Activated CD4-positive, alpha-beta memory T cell treated with anti-CD3 and anti-CD28 coated beads, Interleukin-2, amount 10 ng/mL, durations not matched to agents 7 days and 5 days (primary cell): ENCODE measurements around the gene OPA1. TPM values are rescaled to one million over a fixed set of nuclear protein-coding genes. Genes with fewer than 3 reads are reported as not detected.

ENCODE experiments used
- CTCF ChIA-PET: fragments of 350-600 bp; sonication (Branson Sonifier 250); formaldehyde crosslinking; loops from one replicate; lab custom pipeline; 2021; ENCODE audit warnings: antibody characterized with exemption, inconsistent platforms; lab: Charles Lee
- POLR2A ChIA-PET: fragments of 350-600 bp; sonication (Branson Sonifier 250); formaldehyde crosslinking; loops from one replicate; lab custom pipeline; 2021; ENCODE audit warnings: antibody characterized with exemption; lab: Charles Lee
- DNase-seq: peaks from one replicate; pipeline ENCODE4 v3.0.0-alpha.2; 2020
- H3K27ac Mint-ChIP-seq: one replicate; pipeline ENCODE4 v1.8.0; 2021; ENCODE audit warnings: mild to moderate bottlenecking, mixed read lengths
- H3K27me3 Mint-ChIP-seq: one replicate; pipeline ENCODE4 v1.8.0; 2021; ENCODE audit warnings: mixed read lengths
- H3K36me3 Mint-ChIP-seq: one replicate; pipeline ENCODE4 v1.8.0; 2021; ENCODE audit warnings: low read depth, mixed read lengths
- H3K4me1 Mint-ChIP-seq: one replicate; pipeline ENCODE4 v1.8.0; 2021; ENCODE audit warnings: mixed read lengths
- H3K4me3 Mint-ChIP-seq: one replicate; pipeline ENCODE4 v1.8.0; 2021; ENCODE audit warnings: mild to moderate bottlenecking, mixed read lengths
- H3K9me3 Mint-ChIP-seq: one replicate; pipeline ENCODE4 v1.8.0; 2021; ENCODE audit warnings: mixed read lengths
- total RNA-seq, 2 experiments: library from RNA; stranded (reverse); gene quantifications; one replicate each; pipeline ENCODE4 v1.2.3, GENCODE V29; 2021

The OPA1 gene
- total RNA-seq, 2 experiments from 2014 or later: 61.0 to 66.4 TPM

- Mint-ChIP-seq H3K27me3 (no peaks in the 10 kb centered on the region), H3K9me3 (no peaks in the 10 kb centered on the region), H3K4me3 (no peak overlapping the region), H3K36me3 (peaks cover 13% of the 10 kb centered on the region), H3K27ac (no peak overlapping the region), H3K4me1 (no peaks in the 10 kb centered on the region)
- DNase-seq: no peak
- ChIA-PET POLR2A (no interaction called here), CTCF (no interaction called here)
Observed at GRCh38 chr3:193637831-193638230, 44.8 kb downstream of the OPA1 start.

DNA sequence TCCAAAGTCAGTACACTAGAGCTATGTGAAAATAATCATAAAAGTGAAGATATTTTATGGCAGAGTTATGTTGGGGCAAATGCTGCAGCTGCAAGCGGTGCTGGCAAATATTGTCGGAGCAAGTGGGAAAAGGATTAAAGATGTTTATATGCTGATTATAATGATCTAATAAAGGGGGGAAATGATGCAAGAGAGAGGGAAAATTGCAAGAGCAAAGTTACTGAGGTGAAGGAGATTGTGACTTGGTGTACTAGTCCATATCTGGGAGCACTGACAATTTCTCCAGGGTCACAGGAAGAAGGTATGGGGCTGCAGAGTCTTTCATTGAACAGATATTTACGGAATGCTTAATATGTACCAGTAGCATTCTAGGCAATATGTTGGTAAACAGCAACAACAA is 45.8 kb downstream of the OPA1 start:
- POLR2A ChIA-PET: interaction anchor here (0.9 kb wide), 1 partner anchor 12 kb away, joined by 3 read pairs; no protein-coding TSS in a partner anchor
- no peak overlapping the region for H3K4me3 Mint-ChIP-seq
- CTCF ChIA-PET: no interaction called here
- H3K9me3 Mint-ChIP-seq: no peaks in the 10 kb centered on the region
- no peaks in the 10 kb centered on the region for H3K4me1 Mint-ChIP-seq
- peaks cover 15% of the 10 kb centered on the region for H3K36me3 Mint-ChIP-seq
- no peak overlapping the region for H3K27ac Mint-ChIP-seq
- no peak for DNase-seq
- no peaks in the 10 kb centered on the region for H3K27me3 Mint-ChIP-seq

GRCh38 chr3:193640165-193640715 is 47.2 kb downstream of the OPA1 start:
- Mint-ChIP-seq H3K27me3 (no peaks in the 10 kb centered on the region), H3K36me3 (peaks cover 21% of the 10 kb centered on the region), H3K4me1 (no peaks in the 10 kb centered on the region), H3K4me3 (no peak overlapping the region), H3K27ac (no peak overlapping the region), H3K9me3 (no peaks in the 10 kb centered on the region)
- ChIA-PET POLR2A (no interaction called here), CTCF (no interaction called here)
- no peak for DNase-seq

DNA sequence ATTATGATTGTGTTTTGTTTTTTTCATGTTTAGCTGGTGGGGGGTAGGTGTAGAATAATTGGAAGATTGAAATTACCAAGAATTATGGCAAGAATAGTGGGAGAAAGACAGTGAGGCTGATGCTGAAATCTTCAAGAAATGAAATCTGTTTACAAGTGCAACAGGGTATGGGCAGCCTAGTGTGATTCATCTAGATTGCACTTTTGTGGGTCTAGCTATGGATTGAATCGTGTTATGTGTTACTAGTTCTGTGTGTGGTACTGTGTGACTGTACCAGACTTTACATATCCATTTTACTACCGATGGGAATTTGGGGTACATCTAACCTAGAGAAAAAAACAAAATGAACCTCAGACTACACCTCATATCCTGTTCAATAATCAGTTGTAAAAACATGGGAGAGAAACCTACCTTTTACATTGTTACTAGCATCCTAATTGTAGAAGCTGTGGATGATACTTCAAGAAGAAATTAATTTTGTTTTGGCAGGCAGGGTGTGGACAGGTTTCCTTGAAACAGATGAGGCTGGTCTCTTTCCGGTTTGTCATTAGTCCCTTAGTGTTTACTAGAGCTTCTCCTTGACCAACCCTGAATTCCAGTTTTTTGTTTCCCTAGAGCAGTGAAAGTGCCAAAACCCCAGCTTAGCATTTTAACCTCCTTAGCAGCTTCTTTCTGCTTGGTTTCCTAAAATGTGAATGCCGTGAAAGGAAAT is 47.9 kb downstream of the OPA1 start:
- no peak for DNase-seq
- CTCF ChIA-PET: interaction anchor here (0.7 kb wide), 1 partner anchor 9 kb away, joined by 3 read pairs; no protein-coding TSS in a partner anchor
- no peaks in the 10 kb centered on the region for H3K4me1 Mint-ChIP-seq

GRCh38 chr3:193641440-193641775 is 48.4 kb downstream of the OPA1 start:
- H3K36me3 Mint-ChIP-seq: peaks cover 27% of the 10 kb centered on the region
- no peaks in the 10 kb centered on the region for H3K9me3 Mint-ChIP-seq
- H3K4me1 Mint-ChIP-seq: no peaks in the 10 kb centered on the region
- ChIA-PET CTCF (interaction anchor here (0.7 kb wide), 1 partner anchor 8 kb away, joined by 3 read pairs; no protein-coding TSS in a partner anchor), POLR2A (interaction anchor here (1.6 kb wide), 1 partner anchor 13 kb away, joined by 4 read pairs; no protein-coding TSS in a partner anchor)
- H3K4me3 Mint-ChIP-seq: no peak overlapping the region
- no peaks in the 10 kb centered on the region for H3K27me3 Mint-ChIP-seq
- no peak for DNase-seq
- H3K27ac Mint-ChIP-seq: no peak overlapping the region

More for the DNA sequence above, 47.9 kb downstream of the OPA1 start:
- Mint-ChIP-seq H3K9me3 (no peaks in the 10 kb centered on the region), H3K4me3 (no peak overlapping the region), H3K36me3 (peaks cover 25% of the 10 kb centered on the region), H3K27ac (no peak overlapping the region), H3K27me3 (no peaks in the 10 kb centered on the region)
- POLR2A ChIA-PET: no interaction called here

- no peak for DNase-seq
- no peak overlapping the region for H3K4me3 Mint-ChIP-seq
- no peaks in the 10 kb centered on the region for H3K4me1 Mint-ChIP-seq
- no peaks in the 10 kb centered on the region for H3K9me3 Mint-ChIP-seq
- peaks cover 49% of the 10 kb centered on the region for H3K36me3 Mint-ChIP-seq
- no peak overlapping the region for H3K27ac Mint-ChIP-seq
- CTCF ChIA-PET: no interaction called here
- no peaks in the 10 kb centered on the region for H3K27me3 Mint-ChIP-seq
- POLR2A ChIA-PET: no interaction called here
Observed at GRCh38 chr3:193645806-193646205, 52.8 kb downstream of the OPA1 start.

- H3K36me3 Mint-ChIP-seq: peaks cover 54% of the 10 kb centered on the region
- no peak overlapping the region for H3K4me3 Mint-ChIP-seq
- H3K4me1 Mint-ChIP-seq: no peaks in the 10 kb centered on the region
- no peak for DNase-seq
- H3K27me3 Mint-ChIP-seq: no peaks in the 10 kb centered on the region
- POLR2A ChIA-PET: no interaction called here
- CTCF ChIA-PET: no interaction called here
- no peak overlapping the region for H3K27ac Mint-ChIP-seq
- no peaks in the 10 kb centered on the region for H3K9me3 Mint-ChIP-seq
Observed at GRCh38 chr3:193648542-193649076, 55.6 kb downstream of the OPA1 start.

DNA sequence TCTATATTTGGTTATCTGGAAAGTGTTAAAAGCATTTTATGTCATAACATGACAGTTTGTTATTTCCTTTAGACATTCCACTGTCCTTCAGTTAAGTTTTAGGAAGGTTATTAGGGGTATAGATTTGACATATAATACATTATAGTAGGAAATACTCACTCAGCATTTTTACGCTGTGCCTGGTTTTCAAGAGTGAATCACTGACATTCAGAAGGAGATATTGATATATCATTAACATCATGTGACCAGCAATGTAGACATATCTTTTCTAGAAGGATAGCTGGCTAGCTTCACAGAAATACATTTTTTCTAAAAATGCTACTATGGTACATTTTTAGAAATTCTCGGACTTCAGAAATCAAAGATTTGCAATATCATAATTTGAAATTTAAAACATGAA is 57.6 kb downstream of the OPA1 start:
- H3K36me3 Mint-ChIP-seq: peaks cover 49% of the 10 kb centered on the region
- no peaks in the 10 kb centered on the region for H3K4me1 Mint-ChIP-seq
- ChIA-PET CTCF (no interaction called here), POLR2A (no interaction called here)
- H3K27me3 Mint-ChIP-seq: no peaks in the 10 kb centered on the region
- H3K27ac Mint-ChIP-seq: no peak overlapping the region
- no peak for DNase-seq
- H3K4me3 Mint-ChIP-seq: no peak overlapping the region
- no peaks in the 10 kb centered on the region for H3K9me3 Mint-ChIP-seq

DNA sequence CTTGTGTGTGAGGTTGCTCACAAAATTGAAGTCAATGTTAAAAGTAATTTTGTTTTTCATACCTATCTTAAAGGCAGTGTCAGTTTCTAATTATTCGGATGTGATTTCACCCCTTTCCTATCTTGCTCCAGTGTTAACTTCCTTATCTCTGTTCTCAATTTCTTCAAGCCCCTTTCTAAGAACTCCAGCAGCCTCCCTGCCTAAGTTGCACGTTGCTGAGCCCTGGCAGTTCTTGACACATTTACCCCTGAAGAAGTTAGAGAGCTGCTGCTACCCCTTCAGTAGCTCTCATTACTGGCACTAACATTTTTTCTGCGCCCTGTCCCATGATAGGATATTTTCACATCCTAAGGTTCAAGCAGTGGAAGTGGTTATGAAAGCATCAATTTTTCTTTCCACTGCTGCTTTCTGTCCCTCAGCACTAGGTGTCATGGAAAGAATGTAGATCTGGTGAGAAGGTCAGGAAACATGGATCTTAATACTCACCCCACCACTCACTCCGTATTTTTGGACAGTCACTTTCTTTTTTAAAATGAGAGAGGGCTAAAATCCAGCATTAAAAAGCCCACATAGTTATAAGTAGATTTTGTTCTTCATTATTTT is 62.9 kb downstream of the OPA1 start:
- Mint-ChIP-seq H3K9me3 (no peaks in the 10 kb centered on the region), H3K27ac (no peak overlapping the region), H3K36me3 (peaks cover 43% of the 10 kb centered on the region), H3K27me3 (no peaks in the 10 kb centered on the region), H3K4me1 (no peaks in the 10 kb centered on the region), H3K4me3 (no peak overlapping the region)
- no peak for DNase-seq
- ChIA-PET CTCF (interaction anchor here (3.1 kb wide), 1 partner anchor 10 kb away, joined by 19 read pairs; no protein-coding TSS in a partner anchor), POLR2A (no interaction called here)

- CTCF ChIA-PET: interaction anchor here (3.1 kb wide), 1 partner anchor 10 kb away, joined by 19 read pairs; no protein-coding TSS in a partner anchor
- Mint-ChIP-seq H3K4me3 (no peak overlapping the region), H3K27me3 (no peaks in the 10 kb centered on the region), H3K4me1 (no peaks in the 10 kb centered on the region), H3K27ac (no peak overlapping the region), H3K9me3 (no peaks in the 10 kb centered on the region), H3K36me3 (peaks cover 45% of the 10 kb centered on the region)
- POLR2A ChIA-PET: no interaction called here
- DNase-seq: no peak
Observed at GRCh38 chr3:193656445-193656844, 63.4 kb downstream of the OPA1 start.

GRCh38 chr3:193656878-193657282 is 63.9 kb downstream of the OPA1 start:
- Mint-ChIP-seq H3K4me3 (no peak overlapping the region), H3K36me3 (peaks cover 47% of the 10 kb centered on the region), H3K9me3 (no peaks in the 10 kb centered on the region), H3K4me1 (no peaks in the 10 kb centered on the region), H3K27me3 (no peaks in the 10 kb centered on the region), H3K27ac (no peak overlapping the region)
- ChIA-PET CTCF (interaction anchor here (3.1 kb wide), 1 partner anchor 9 kb away, joined by 19 read pairs; no protein-coding TSS in a partner anchor), POLR2A (no interaction called here)
- DNase-seq: no peak

DNA sequence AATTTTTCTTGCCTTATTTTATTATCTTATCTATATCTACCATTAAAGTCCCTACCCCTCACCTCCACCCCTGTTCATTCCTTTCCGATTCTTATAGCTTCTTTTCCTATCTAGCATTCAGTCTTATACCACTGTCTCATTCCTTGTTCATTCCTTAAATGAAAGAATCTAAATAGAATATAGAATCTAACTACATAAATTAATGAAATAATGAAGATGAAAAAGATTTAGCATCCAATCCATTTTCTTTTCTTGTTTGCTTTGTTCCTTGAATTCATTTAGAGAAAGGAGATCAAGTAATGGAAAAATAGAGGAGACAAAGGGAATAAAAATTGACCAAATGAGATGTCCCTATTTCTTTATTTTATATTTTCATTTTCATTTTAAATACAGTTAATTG is 67.2 kb downstream of the OPA1 start:
- Mint-ChIP-seq H3K27ac (no peak overlapping the region), H3K36me3 (peaks cover 44% of the 10 kb centered on the region), H3K27me3 (no peaks in the 10 kb centered on the region), H3K4me3 (no peak overlapping the region), H3K4me1 (no peaks in the 10 kb centered on the region), H3K9me3 (no peaks in the 10 kb centered on the region)
- no peak for DNase-seq
- CTCF ChIA-PET: interaction anchor here (1.1 to 2.3 kb wide), 2 partner anchors 30 to 656 kb away, joined by 3 to 10 read pairs; no protein-coding TSS in a partner anchor
- POLR2A ChIA-PET: no interaction called here
